ENCODE measurements around the gene TMEM128.
"Not testable (repeated sequence)": the region's sequence is repeated elsewhere in the genome, so short reads cannot be mapped to it uniquely, and the experiment has no call there.

TMEM128 gene

GRCh38 chr4:4188557-4188956 lies 59.5 kb downstream of the TMEM128 start:
- not testable (repeated sequence) for DNase-seq (ENCODE audit: low spot score)

Measured in kidney tubule cell (primary cell).